Heart left ventricle (tissue), 16 donors: Measurements from ENCODE around the gene KDM5B. TPM values are rescaled to one million over a fixed set of nuclear protein-coding genes. Genes with fewer than 3 reads are reported as not detected.

ENCODE experiments used
- ATAC-seq, 4 donors: fragments of 200-7000 bp; cut with Tn5 transposase; one replicate each; pipeline ENCODE4 v1.9.1; 2020 to 2022; ENCODE audit warnings: moderate library complexity in 4 of 4, mild to moderate bottlenecking in 3 of 4, moderate number of reproducible peaks in 1 of 4
- DNase-seq, 5 donors: peaks; one replicate each; pipeline ENCODE4 v3.0.0-alpha.2; 2020
- H3K27ac ChIP-seq, 12 donors: fragments of 200-600 bp; sonication (generic) in 4 of 12; one replicate each; pipeline versions ENCODE4 v1.5.0 to v1.8.0; 2016 to 2022; ENCODE audit warnings: mild to moderate bottlenecking in 2 of 12
- H3K27me3 ChIP-seq, 9 donors: fragments of 200-600 bp; sonication (generic) in 2 of 9; one replicate each; pipeline versions ENCODE4 v1.5.1 to v1.8.0; 2016 to 2022; ENCODE audit warnings: mild to moderate bottlenecking in 3 of 9
- H3K36me3 ChIP-seq, 9 donors: fragments of 200-600 bp; sonication (generic) in 2 of 9; one replicate each; pipeline versions ENCODE4 v1.5.0 to v1.8.0; 2018 to 2022; ENCODE audit warnings: mild to moderate bottlenecking in 2 of 9
- H3K4me1 ChIP-seq, 12 donors: fragments of 200-600 bp; sonication (generic) in 4 of 12; one replicate each; pipeline versions ENCODE4 v1.5.0 to v1.8.0; 2016 to 2022; ENCODE audit warnings: mild to moderate bottlenecking in 3 of 12
- H3K4me3 ChIP-seq, 12 donors: fragments of 200-600 bp; sonication (generic) in 4 of 12; one replicate each; pipeline versions ENCODE4 v1.5.0 to v1.8.0; 2017 to 2022; ENCODE audit warnings: mild to moderate bottlenecking in 9 of 12, moderate library complexity in 4 of 12
- H3K9me3 ChIP-seq, 12 donors: fragments of 200-600 bp; sonication (generic) in 4 of 12; one replicate each; pipeline versions ENCODE4 v1.5.0 to v1.8.0; 2016 to 2022; ENCODE audit warnings: mild to moderate bottlenecking in 1 of 12
- CTCF ChIP-seq, 12 donors: fragments of 200-600 bp; sonication (generic) in 4 of 12; IDR thresholded peaks; one replicate each; pipeline versions ENCODE4 v1.5.0 to v1.8.0; 2018 to 2022; ENCODE audit warnings: antibody characterized with exemption in 12 of 12, mild to moderate bottlenecking in 5 of 12
- POLR2A ChIP-seq, 2 donors: fragments of 450-650 bp; IDR thresholded peaks; one replicate each; pipeline ENCODE4 v1.6.1; 2017; ENCODE audit warnings: antibody characterized with exemption in 2 of 2, mild to moderate bottlenecking in 2 of 2, moderate library complexity in 2 of 2
- WGBS, 4 donors: extraction: QIAGEN DNeasy Blood & Tissue Kit in 2 of 4; methylation state at CpG; one replicate each; pipeline versions ENCODE4 v1.1.5 to v1.1.7; 2013 to 2018; 5-methylcytosine and 5-hydroxymethylcytosine counted together
- intact Hi-C, 10 donors: fragments of 100-400 bp; cut with DNase I; formaldehyde crosslinking; loops; one replicate each; pipeline versions ENCODE4 v1.11.1 to v1.14.2; 2022
- polyA plus RNA-seq, 2 donors: library from polyadenylated mRNA; stranded (reverse); fragments of 200-250 nt; gene quantifications; one replicate each; pipeline ENCODE4 v1.2.3, GENCODE V29; 2013
- total RNA-seq, 9 donors: library from RNA; depleted of rRNA in 2 of 9; stranded (reverse); fragments of >200 nt in 2 of 9; fragmentation: NEBNext Ultra II Directional in 3 of 9; extraction: Animal tissue kit (Norgen Biotek cat#: 25700) in 3 of 9; gene quantifications; one replicate each; pipeline versions ENCODE4 v1.1.0 to v1.2.4, GENCODE V29; 2016 to 2023
- donor health status: ischemic (EF 13 %, LVEDD 7.1; RV severe dilation, severe dysfunction).
- donor health status: healthy with polysubstance abuse.
- donor health status: DM: no; HTN: yes; CAD: no.
- donor health status: DM: no; HTN: no; CAD: no.
- donor health status: ischemic (EF 25% LVEDD 6.9; RV normal size, moderate dysfunction).
- donor health status: ischemic (EF 25% LVEDD 5.7; RV mildly dilated, moderate dysfunction).
- donor health status: healthy.
- donor health status: DM: yes; HTN: yes; CAD: no.
- donor health status: ischemic (EF 35%, LVEDD 5.7; RV mildly dilated, moderate dysfunction).
- donor health status: nonischemic (EF 11% LVEDD 7.7; RV severe dilation, severe dysfunction).
- donor health status: DM: yes; HTN: yes; CAD: no.
- donor health status: PGD.
- donor health status: ischemic (EF 29% LVEDD 5.4; RV normal size, mild dysfunction).
- donor health status: nonischemic (EF 23%, LVEDD 6.1; RV moderate dilation, normal function).

The KDM5B gene
- total and polyA plus RNA-seq, 11 donors = 5.2 to 22.9 (median 14.1) TPM

- intact Hi-C loops = loop anchor here in 5 of 10 donors (5.0 to 10.0 kb wide), 4 partner anchors 141 to 243 kb away; no protein-coding TSS in a partner anchor
Observed at GRCh38 chr1:202754293-202754692, 53.9 kb downstream of the KDM5B start.

DNA sequence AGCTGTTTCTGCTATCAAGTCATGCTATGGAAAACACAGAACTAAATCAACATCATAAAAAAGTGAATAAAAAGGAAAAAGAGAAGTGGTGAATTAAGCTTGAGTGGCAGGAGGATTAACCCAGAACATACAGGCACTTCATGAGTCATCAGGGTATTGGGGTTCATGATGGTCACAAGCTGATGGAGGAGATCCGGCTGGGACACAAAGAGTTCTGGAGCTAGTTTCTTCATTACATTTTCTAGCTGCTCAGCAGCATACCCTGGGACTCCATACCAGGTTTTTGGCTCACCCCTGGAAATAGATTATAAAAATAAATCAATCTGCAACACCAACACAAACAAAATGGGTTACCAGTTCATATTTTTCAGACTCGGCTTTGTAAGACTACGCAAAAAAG, 55.4 kb downstream of the KDM5B start:
- H3K27me3 ChIP-seq = no peaks in the 10 kb centered on the region
- WGBS, 4 donors = 76 to 83% (median 78%) methylated on average over 3 of the region's 3 CpGs
- H3K36me3 ChIP-seq = peaks cover 0 to 100% (median 94%) of the 10 kb centered on the region in 9 donors
- TF ChIP-seq CTCF (IDR thresholded peaks at IDR 0.05) (no peak), POLR2A (IDR thresholded peaks at IDR 0.05) (no peak)
- intact Hi-C loops = loop anchor here in 5 of 10 donors (5.0 to 10.0 kb wide), 4 partner anchors 142 to 245 kb away; no protein-coding TSS in a partner anchor
- H3K4me1 ChIP-seq = peaks cover 0 to 5% (median 0%) of the 10 kb centered on the region in 12 donors
- DNase-seq (no peak), ATAC-seq (no peak)
- no peak overlapping the region for H3K4me3 ChIP-seq
- no peak overlapping the region for H3K27ac ChIP-seq
- H3K9me3 ChIP-seq = no peaks in the 10 kb centered on the region

More at GRCh38 chr1:202754293-202754692, 53.9 kb downstream of the KDM5B start:
- peaks cover 0 to 5% (median 0%) of the 10 kb centered on the region in 12 donors for H3K4me1 ChIP-seq
- H3K9me3 ChIP-seq = no peaks in the 10 kb centered on the region
- ATAC-seq (no peak), DNase-seq (no peak)
- H3K4me3 ChIP-seq = no peak overlapping the region
- TF ChIP-seq CTCF (IDR thresholded peaks at IDR 0.05) (no peak), POLR2A (IDR thresholded peaks at IDR 0.05) (no peak)
- no peaks in the 10 kb centered on the region for H3K27me3 ChIP-seq
- 98 to 100% (median 99%) methylated on average over 2 of the region's 2 CpGs for WGBS, 4 donors
- H3K27ac ChIP-seq = no peak overlapping the region
- peaks cover 0 to 100% (median 94%) of the 10 kb centered on the region in 9 donors for H3K36me3 ChIP-seq

GRCh38 chr1:202750761-202751160, 57.5 kb downstream of the KDM5B start:
- TF ChIP-seq POLR2A (IDR thresholded peaks at IDR 0.05) (no peak), CTCF (IDR thresholded peaks at IDR 0.05) (peak in 7 of 12 donors; percentile 5 to 27 (median 20))
- Histone ChIP-seq H3K4me1 (peaks cover 0 to 5% (median 0%) of the 10 kb centered on the region in 12 donors), H3K36me3 (peaks cover 0 to 99% (median 81%) of the 10 kb centered on the region in 9 donors), H3K27me3 (no peaks in the 10 kb centered on the region), H3K4me3 (no peak overlapping the region), H3K9me3 (no peaks in the 10 kb centered on the region), H3K27ac (no peak overlapping the region)
- DNase-seq = no peak
- intact Hi-C loops = loop anchor here in 6 of 10 donors (2.0 to 10.0 kb wide), 5 partner anchors 144 to 248 kb away; no protein-coding TSS in a partner anchor
- WGBS, 4 donors = 64 to 86% (median 81%) methylated on average over 1 of the region's 1 CpG
- no peak for ATAC-seq

- Histone ChIP-seq H3K27me3 (no peaks in the 10 kb centered on the region), H3K4me1 (peaks cover 0 to 5% (median 0%) of the 10 kb centered on the region in 12 donors), H3K27ac (no peak overlapping the region), H3K4me3 (no peak overlapping the region), H3K9me3 (peaks cover 0 to under 1% (median 0%) of the 10 kb centered on the region in 12 donors), H3K36me3 (peaks cover 0 to 99% (median 81%) of the 10 kb centered on the region in 9 donors)
- ATAC-seq (no peak), DNase-seq (no peak)
- WGBS, 4 donors = 91 to 100% (median 95%) methylated on average over 2 of the region's 2 CpGs
- intact Hi-C loops = loop anchor here in 6 of 10 donors (2.0 to 10.0 kb wide), 5 partner anchors 145 to 249 kb away; no protein-coding TSS in a partner anchor
- TF ChIP-seq POLR2A (IDR thresholded peaks at IDR 0.05) = no peak
- no peak for TF ChIP-seq CTCF (IDR thresholded peaks at IDR 0.05)
Observed at GRCh38 chr1:202750024-202750423, 58.2 kb downstream of the KDM5B start.
